MCF 10A (cell line): ENCODE measurements around the gene B4GALNT3. TPM values are rescaled to one million over a fixed set of nuclear protein-coding genes. Genes with fewer than 3 reads are reported as not detected.

Experiments
- BruUV-seq: library from RNA; stranded (reverse); fragments of 400-500 nt; replicated peaks from 2 replicates; lab custom pipeline; 2021; lab: Mats Ljungman, UMichigan
- CTCF ChIA-PET: fragments of 300-600 bp; sonication (Branson Sonifier 250); formaldehyde crosslinking; extraction: SDS; loops from one replicate; lab custom pipeline; 2021; ENCODE audit warnings: antibody characterized with exemption, inconsistent platforms; lab: Yijun Ruan, JAX
- POLR2A ChIA-PET: fragments of 300-600, 350-650 bp; sonication (Branson Sonifier 250); formaldehyde crosslinking; extraction: SDS; loops from one replicate; lab custom pipeline; 2020; ENCODE audit warnings: antibody characterized with exemption, inconsistent platforms; lab: Yijun Ruan, JAX
- DNase-seq: peaks from one replicate; pipeline ENCODE4 v3.0.0-alpha.2; 2018; ENCODE audit not compliant: unreplicated experiment
- H3K27ac Mint-ChIP-seq: one replicate; pipeline ENCODE4 v1.8.0; 2022; ENCODE audit warnings: mild to moderate bottlenecking, low read depth, mixed read lengths; ENCODE audit not compliant: unreplicated experiment
- H3K27me3 Mint-ChIP-seq: one replicate; pipeline ENCODE4 v1.8.0; 2022; ENCODE audit warnings: mixed read lengths; ENCODE audit not compliant: insufficient read depth, unreplicated experiment
- H3K36me3 Mint-ChIP-seq: one replicate; pipeline ENCODE4 v1.8.0; 2022; ENCODE audit warnings: mild to moderate bottlenecking, moderate library complexity, mixed read lengths; ENCODE audit not compliant: insufficient read depth, unreplicated experiment
- H3K4me1 Mint-ChIP-seq: one replicate; pipeline ENCODE4 v1.8.0; 2022; ENCODE audit warnings: mixed read lengths; ENCODE audit not compliant: insufficient read depth, unreplicated experiment
- H3K4me3 Mint-ChIP-seq: one replicate; pipeline ENCODE4 v1.8.0; 2022; ENCODE audit warnings: mild to moderate bottlenecking, moderate library complexity, mixed read lengths; ENCODE audit not compliant: unreplicated experiment
- H3K9me3 Mint-ChIP-seq: one replicate; pipeline ENCODE4 v1.8.0; 2022; ENCODE audit warnings: mixed read lengths; ENCODE audit not compliant: unreplicated experiment
- intact Hi-C: fragments of 100-400 bp; cut with micrococcal nuclease; formaldehyde crosslinking; loops from 2 replicates; pipeline ENCODE4 v1.14.1; 2022
- total RNA-seq: library from RNA; stranded (reverse); gene quantifications from 2 replicates; pipeline ENCODE4 v1.2.3, GENCODE V29; 2022
- TF ChIP-seq, protein P1 (sequence below): fragments of 200-600 bp; IDR thresholded peaks from one replicate; pipeline ENCODE4 v1.8.0; 2022; ENCODE audit warnings: antibody characterized with exemption, mild to moderate bottlenecking; ENCODE audit not compliant: unreplicated experiment

B4GALNT3 gene
- total RNA-seq, 1 experiment from 2014 or later, result 0.68 TPM

DNA sequence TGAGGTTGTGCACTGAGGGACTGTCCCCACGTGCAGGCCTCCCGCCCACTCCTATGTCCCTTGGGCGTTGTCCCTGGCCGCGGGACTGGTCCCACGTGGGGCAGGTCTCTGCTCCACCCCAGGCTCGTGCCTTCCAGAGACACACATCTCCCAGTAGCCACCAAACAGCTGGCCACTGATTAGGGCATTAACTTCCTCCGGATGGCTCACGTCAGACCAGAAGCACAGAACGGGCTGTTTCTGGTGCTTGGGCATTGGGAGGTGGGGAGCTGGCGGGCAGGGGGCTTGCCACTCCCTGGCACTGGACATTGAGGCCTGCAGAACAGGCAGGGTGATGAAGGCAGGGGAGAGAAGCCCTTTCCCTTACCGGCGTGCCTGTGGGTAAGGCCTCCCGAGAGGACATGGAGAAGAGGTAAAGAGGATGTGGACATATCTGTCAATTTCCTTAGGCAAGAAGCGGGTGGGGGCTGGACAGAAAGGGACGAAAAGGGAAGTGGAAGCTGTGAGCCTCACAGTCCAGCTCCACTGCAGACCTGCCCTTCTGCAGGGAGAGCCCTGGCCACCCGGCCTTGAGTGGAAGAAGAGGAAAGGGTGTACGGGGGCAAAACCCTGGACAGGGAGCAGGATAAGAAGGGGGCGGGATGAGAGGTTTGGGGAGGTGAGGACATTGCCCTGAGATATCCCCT is 102.3 kb downstream of the B4GALNT3 start:
- no peak for DNase-seq
- H3K4me1 Mint-ChIP-seq, result no peaks in the 10 kb centered on the region
- ChIA-PET CTCF (interaction anchor here (0.5 to 0.9 kb wide), 4 partner anchors 15 to 1073 kb away, joined by 3 to 4 read pairs (median 4); no protein-coding TSS in a partner anchor), POLR2A (interaction anchor here (0.7 kb wide), 1 partner anchor 9 kb away, joined by 3 read pairs; no protein-coding TSS in a partner anchor)
- intact Hi-C loops, result no loop called here
- BruUV-seq, result no TSS peak
- H3K4me3 Mint-ChIP-seq, result no peak overlapping the region
- H3K9me3 Mint-ChIP-seq, result no peaks in the 10 kb centered on the region
- no peak overlapping the region for H3K27ac Mint-ChIP-seq
- no peaks in the 10 kb centered on the region for H3K36me3 Mint-ChIP-seq
- H3K27me3 Mint-ChIP-seq, result peaks cover 25% of the 10 kb centered on the region
- TF ChIP-seq, protein P1, sequence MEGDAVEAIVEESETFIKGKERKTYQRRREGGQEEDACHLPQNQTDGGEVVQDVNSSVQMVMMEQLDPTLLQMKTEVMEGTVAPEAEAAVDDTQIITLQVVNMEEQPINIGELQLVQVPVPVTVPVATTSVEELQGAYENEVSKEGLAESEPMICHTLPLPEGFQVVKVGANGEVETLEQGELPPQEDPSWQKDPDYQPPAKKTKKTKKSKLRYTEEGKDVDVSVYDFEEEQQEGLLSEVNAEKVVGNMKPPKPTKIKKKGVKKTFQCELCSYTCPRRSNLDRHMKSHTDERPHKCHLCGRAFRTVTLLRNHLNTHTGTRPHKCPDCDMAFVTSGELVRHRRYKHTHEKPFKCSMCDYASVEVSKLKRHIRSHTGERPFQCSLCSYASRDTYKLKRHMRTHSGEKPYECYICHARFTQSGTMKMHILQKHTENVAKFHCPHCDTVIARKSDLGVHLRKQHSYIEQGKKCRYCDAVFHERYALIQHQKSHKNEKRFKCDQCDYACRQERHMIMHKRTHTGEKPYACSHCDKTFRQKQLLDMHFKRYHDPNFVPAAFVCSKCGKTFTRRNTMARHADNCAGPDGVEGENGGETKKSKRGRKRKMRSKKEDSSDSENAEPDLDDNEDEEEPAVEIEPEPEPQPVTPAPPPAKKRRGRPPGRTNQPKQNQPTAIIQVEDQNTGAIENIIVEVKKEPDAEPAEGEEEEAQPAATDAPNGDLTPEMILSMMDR, result no peak

DNA sequence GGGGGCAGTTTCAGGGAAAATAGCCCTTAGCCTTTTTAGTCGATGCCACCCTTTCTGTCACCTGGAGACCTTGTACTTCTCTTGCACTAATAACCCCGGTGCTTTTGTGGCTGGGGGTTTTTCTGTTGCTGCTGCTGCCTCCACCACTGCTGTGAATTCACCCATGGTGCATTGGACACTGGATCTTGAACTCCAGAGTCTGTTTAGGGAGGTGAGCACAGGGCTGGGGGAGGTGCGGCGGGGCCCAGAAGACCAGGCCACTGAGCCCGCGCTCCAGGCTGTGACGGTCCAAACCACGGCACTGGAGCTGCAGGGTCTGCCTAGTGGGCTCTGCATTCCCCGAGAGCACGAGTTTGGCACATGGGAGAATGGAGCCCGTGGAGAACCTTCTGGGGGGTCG is 102.9 kb downstream of the B4GALNT3 start:
- intact Hi-C loops, result no loop called here
- Mint-ChIP-seq H3K4me1 (no peaks in the 10 kb centered on the region), H3K4me3 (no peak overlapping the region), H3K9me3 (no peaks in the 10 kb centered on the region), H3K36me3 (no peaks in the 10 kb centered on the region), H3K27me3 (peaks cover 25% of the 10 kb centered on the region), H3K27ac (no peak overlapping the region)
- no peak for DNase-seq
- POLR2A ChIA-PET, result interaction anchor here (0.7 kb wide), 1 partner anchor 9 kb away, joined by 3 read pairs; no protein-coding TSS in a partner anchor
- TF ChIP-seq, protein P1, result no peak
- BruUV-seq, result no TSS peak
- CTCF ChIA-PET, result interaction anchor here (0.5 kb wide), 1 partner anchor 120 kb away, joined by 3 read pairs; no protein-coding TSS in a partner anchor

DNA sequence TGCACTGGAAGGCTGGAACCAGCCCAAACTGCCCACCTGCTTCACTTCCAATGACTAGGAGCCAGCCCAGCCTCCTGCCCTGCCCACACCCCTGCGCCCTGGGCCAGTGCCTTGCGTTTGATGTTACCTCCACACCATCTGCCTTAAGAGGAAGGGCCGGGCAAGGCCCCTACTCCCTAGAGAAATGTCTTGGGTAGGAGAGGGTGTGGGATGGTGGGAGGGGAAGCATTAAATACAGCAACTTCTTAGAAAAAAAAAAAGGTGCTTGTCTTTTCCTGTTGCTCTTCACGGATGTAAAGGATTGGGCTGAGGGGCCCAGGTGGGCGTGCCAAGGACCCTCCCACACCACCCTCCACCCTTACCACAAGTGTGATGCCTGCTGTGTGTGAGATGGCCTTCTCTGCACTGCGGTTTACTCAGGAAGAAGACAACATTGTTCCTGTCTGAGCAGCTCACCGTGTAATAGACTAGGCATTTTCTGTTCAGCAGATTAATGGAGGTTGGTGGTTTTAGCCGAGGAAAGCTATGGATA is 103.6 kb downstream of the B4GALNT3 start:
- H3K27me3 Mint-ChIP-seq, result peaks cover 25% of the 10 kb centered on the region
- no TSS peak for BruUV-seq
- TF ChIP-seq, protein P1, result no peak
- no peak overlapping the region for H3K4me3 Mint-ChIP-seq
- H3K27ac Mint-ChIP-seq, result no peak overlapping the region
- no peaks in the 10 kb centered on the region for H3K9me3 Mint-ChIP-seq
- CTCF ChIA-PET, result no interaction called here
- no peaks in the 10 kb centered on the region for H3K4me1 Mint-ChIP-seq
- intact Hi-C loops, result no loop called here
- no peaks in the 10 kb centered on the region for H3K36me3 Mint-ChIP-seq
- POLR2A ChIA-PET, result interaction anchor here (1.2 kb wide), 1 partner anchor 290 kb away, joined by 4 read pairs; no protein-coding TSS in a partner anchor
- no peak for DNase-seq

DNA sequence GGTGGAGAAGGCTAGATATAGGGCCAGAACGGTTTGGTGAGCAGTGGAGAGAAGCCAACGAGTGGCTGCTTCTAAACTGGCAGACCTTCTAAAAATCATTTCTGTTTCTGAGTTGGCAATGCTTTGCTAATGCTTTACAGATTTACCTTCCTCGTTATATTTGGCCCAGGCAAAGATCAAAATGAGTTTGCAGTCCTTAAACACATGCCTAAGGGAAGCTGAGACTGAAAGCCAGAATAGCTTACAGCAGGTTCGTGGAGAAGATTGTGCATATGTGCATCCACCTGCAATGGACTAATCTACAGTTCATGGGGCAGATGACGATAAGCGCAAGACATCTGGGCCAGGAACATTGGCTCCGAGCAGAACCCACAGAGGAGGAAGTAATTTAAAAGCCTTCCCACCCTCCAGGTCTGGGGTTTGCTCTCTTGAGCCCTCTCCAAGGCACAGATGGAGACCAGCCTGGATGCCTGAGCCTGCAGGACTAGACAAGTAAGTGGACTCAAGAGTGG is 104.1 kb downstream of the B4GALNT3 start:
- H3K27me3 Mint-ChIP-seq, result peaks cover 20% of the 10 kb centered on the region
- no peaks in the 10 kb centered on the region for H3K9me3 Mint-ChIP-seq
- TF ChIP-seq, protein P1, result no peak
- H3K4me3 Mint-ChIP-seq, result no peak overlapping the region
- no peak for DNase-seq
- no TSS peak for BruUV-seq
- H3K4me1 Mint-ChIP-seq, result no peaks in the 10 kb centered on the region
- H3K36me3 Mint-ChIP-seq, result no peaks in the 10 kb centered on the region
- H3K27ac Mint-ChIP-seq, result no peak overlapping the region
- intact Hi-C loops, result no loop called here
- ChIA-PET CTCF (no interaction called here), POLR2A (interaction anchor here (1.2 kb wide), 1 partner anchor 289 kb away, joined by 4 read pairs; no protein-coding TSS in a partner anchor)
